Effector CD8-positive, alpha-beta T cell (primary cell): ENCODE results near the gene OR4K5.
"Not testable (repeated sequence)": the region's sequence is repeated elsewhere in the genome, so short reads cannot be mapped to it uniquely, and the experiment has no call there.

Experiments used
- DNase-seq: peaks from one replicate; lab custom pipeline; 2025; lab: John Stamatoyannopoulos, UW
- total RNA-seq, 4 experiments: gene quantifications; one replicate each; lab custom pipeline; 2026; lab: John Stamatoyannopoulos, UW

Gene OR4K5, protein sequence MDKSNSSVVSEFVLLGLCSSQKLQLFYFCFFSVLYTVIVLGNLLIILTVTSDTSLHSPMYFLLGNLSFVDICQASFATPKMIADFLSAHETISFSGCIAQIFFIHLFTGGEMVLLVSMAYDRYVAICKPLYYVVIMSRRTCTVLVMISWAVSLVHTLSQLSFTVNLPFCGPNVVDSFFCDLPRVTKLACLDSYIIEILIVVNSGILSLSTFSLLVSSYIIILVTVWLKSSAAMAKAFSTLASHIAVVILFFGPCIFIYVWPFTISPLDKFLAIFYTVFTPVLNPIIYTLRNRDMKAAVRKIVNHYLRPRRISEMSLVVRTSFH
- 0 reads per million in 4 experiments for total RNA-seq

DNA sequence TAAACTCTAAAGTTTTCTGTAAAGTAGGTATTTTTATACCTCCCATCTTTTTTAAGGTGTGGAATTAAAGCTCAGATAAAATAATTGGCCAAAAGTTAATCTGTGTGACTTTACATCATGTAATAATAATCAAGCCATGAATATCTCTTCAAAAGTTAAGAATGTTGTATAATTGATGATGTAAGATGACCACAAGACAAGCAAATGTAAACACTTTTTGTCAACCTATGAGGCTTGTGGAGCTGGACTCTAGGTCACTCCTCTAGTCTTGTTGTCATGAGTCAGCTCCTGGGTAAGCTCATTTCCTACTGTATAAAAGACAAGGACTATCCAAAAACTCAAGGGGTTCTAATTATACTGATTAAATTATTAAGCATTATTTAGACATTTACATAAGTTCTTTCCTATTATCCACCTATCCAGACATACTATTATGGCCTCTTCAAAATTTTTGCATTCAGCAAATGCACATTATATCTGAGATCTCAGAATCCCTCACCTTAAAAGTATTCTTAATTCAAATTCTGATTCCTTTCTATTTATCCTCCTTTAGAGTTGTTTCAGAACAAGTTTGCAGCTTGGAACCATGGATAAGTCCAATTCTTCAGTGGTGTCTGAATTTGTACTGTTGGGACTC lies at the start of gene OR4K5:
Gene OR4K5, plus strand, starts transcription at position 587 of the 637 bp plus-strand sequence. Its CDS starts 0 bp downstream, at position 587.
- no peak for DNase-seq

DNA sequence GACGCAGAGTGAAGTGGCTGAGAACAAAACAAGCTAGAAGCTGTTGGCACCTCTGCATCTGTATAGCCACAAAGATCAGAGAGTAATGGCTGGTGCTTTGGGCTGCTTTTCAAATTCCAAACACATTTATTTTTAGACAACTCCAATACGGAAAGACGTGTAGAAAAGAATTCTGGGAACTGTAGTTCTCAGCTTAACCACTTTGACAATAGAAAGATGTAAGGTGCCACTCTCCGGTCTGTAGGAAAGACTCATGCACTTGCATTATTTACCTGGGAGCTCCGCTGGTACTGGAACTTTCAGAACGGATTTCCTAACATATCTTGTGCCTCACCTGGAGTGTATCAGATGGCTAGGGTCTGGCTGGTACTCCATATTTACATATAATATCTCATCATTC lies 47.2 kb upstream of the OR4K5 start:
- DNase-seq: no peak

DNA sequence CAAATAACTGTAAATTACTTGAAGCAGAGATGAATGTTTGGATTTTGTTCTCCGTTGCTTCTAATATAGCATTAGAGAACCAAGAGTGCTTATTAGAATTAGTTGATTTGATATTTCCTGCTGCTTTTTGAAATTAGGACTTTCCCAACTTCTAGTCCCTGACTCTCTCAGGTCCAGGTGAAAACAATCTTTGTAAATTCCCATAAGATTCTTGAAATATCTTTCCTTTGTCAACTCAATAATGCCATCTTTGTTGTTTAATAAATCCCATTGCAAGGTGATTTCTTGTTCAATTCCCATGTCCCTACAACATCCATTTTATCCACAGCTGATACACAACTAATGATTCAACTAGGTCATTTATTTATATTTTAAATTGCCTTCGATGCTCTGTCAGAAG lies 45.6 kb upstream of the OR4K5 start, which contains the start of gene OR4K2:
Gene OR4K2, plus strand, starts transcription at position 301 of the 400 bp plus-strand sequence. CDS start 1,126 bp downstream, outside the sequence.
- DNase-seq: no peak

- DNase-seq: no peak
Measured at GRCh38 chr14:19878029-19878642, 42.3 kb upstream of the OR4K5 start.

DNA sequence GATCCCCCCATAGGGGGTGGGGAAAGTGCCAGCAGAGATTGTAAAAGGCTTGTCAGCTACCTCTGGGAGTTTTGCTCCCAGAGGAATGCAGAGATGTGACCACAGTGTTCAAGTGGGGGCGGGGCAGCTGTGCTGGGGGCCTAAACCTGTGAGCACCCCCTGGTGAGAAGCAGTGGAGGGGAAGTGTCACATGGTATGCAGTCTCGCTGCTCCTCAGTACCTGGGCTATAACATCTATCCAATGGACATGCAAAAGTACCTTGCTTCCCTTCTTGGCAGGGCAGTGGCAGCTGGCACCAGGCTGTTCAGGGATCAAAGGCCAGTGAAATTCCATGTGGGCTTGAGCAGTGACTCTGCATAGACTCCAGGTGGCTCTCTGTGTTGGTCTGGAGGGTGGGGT lies 25.1 kb upstream of the OR4K5 start:
- no peak for DNase-seq

DNA sequence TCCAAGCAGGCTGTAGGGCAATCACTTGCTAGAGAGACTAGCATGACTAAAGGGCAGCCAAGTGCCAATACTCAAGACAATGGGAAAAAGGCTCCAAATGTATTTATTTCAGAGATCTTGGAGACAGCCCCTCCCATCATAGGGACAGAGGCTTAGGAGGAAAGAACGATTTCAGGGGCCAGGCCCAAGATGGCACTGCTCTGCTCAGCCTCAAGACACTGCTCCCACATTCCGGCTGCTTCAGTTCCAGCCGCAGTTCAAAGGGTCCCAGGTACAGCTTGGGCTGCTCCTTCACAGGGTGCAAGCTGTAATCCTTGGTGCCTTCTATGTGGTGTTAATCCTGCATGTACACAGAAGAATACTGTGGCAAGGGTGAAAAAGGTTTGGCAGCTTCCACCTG lies 19.4 kb upstream of the OR4K5 start:
- DNase-seq: no peak

DNA sequence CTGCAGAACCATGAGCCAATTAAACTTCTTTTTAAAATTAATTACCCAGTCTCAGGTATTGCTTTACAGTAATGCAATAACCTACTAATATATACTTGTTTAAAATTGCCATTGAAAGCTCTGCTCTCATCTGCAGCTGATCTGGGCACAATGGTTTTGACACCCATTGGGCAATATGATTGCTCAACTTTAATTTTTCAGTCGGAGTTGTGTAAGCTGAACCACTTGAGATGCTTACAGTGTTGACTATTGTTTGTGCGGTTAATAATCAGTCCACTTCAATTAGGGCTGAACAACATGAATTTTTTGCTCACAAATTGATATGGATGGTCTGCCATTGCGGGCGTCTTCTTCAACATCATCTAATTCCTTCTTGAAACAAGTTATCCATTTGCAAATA lies 18.0 kb upstream of the OR4K5 start:
- DNase-seq: no peak

- DNase-seq: no peak
Measured at GRCh38 chr14:19906665-19907064, 13.7 kb upstream of the OR4K5 start.

GRCh38 chr14:19911114-19911513 lies 9.3 kb upstream of the OR4K5 start:
- DNase-seq: no peak

DNA sequence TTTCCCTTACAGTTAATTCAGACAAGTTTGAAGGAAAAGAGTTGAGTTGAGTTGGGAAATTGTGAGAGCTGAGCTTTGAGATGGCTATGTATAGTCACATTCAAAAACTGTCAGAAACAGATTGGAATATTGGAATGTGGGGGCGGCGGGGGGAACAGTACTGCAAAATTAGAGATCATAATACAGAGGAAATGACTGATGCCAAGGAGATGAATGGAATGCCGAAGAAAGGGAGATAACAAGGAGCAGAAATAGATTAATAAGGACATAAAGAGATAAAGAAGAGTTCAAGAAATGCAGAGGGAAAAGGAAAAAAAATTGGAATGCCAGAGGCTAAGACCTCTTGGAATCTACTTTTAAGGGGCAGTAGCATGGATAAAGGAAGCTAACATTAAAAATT lies 3.2 kb upstream of the OR4K5 start:
- DNase-seq: no peak

DNA sequence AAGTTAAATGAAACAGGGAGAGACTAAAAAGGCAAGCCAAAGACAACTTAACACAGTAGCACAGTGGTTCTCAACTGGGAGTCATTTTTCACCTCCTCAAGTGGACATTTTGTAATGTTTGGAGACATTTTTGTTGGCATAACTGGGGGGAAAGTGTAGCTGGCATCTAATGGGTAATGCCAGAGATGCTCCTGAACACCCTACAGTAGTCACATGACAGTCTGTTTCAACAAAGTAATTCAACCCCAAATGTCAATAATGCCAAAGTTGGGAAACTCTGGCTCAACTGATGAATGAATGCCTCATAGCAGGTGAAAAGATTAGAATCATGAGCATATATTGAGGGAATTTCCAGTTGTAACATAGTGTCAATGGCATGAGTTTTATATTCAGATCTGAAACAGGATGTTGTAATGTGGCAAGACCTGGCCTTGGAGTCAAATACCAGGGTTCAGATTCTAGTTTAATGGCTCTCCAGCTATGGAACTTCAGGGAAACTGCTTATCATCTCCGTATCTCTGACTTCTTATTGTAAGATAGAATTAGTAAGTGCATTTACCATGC lies 2.4 kb upstream of the OR4K5 start:
- no peak for DNase-seq

- DNase-seq: no peak
Measured at GRCh38 chr14:19918553-19919264, 1.7 kb upstream of the OR4K5 start.

DNA sequence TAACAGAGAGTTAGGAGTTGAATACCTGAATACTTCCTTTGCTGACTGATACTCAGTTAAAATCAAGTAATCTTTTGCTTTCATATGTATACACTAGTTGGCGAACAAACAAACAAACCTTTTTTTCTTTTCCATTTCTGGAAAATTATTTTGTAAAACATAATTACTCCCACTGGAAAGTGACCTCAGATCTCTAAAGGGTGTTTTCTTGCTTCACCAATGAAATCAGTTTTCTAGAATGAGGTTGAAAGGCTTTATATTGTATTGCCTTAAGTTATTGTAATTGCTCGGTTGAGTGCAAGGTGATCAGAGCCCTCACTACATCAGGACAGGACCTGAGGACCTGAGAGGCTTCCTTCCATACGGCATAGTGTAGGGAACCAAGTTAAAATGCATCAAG lies 10.2 kb downstream of the OR4K5 start, which contains the start of gene OR4K1:
Gene OR4K1, plus strand, starts transcription at position 301 of the 400 bp plus-strand sequence. CDS start 4,750 bp downstream, outside the sequence.
- no peak for DNase-seq

DNA sequence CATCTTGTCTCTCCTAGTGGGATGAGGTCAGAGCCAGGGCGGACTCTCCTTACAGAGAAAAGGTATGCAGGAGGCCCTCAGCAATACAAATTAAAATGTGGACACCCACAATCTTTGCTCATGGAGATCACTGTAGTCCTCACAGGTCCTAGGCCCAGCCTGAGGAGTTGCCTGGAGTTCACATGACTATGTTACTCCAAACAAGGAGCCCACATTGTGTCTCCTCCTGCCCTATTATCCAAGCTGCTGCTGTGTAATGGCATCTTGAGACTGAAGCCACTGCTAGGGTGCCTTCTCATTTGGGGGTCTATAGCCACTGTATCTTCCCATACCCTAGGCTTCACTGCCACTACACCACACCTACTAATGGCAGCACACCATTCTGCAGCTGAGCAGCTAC lies 21.3 kb downstream of the OR4K5 start:
- no peak for DNase-seq

DNA sequence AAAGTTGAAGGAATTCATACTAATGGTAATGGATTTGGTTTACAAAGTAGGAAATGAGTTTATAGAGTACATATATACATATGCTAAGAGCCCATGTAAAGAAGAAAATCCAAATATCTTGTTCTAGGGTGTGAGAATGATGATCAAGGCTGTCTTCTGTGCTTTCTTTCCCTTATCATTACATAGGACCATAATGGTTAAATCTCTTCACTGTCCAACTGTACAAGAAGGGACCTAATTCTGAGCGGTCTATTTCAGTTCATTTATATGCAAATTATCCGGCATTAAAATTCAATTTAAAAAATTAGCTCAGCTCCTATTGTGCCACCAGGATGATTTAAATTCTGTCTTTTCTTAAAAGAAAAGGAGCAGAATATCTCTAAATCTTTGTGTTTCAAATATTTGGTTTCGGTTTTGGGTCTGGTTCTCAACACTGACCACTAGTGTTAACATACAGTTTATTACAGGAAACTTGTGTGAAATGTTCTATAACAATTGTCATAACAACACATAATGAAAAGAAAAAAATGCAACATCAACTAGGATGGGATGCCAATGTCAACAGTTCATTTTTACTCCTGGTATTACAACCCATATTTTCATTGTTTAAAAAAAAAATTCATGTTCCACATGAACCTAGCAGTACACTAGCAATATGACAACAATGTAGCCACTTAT lies 27.1 kb downstream of the OR4K5 start:
- DNase-seq: no peak

DNA sequence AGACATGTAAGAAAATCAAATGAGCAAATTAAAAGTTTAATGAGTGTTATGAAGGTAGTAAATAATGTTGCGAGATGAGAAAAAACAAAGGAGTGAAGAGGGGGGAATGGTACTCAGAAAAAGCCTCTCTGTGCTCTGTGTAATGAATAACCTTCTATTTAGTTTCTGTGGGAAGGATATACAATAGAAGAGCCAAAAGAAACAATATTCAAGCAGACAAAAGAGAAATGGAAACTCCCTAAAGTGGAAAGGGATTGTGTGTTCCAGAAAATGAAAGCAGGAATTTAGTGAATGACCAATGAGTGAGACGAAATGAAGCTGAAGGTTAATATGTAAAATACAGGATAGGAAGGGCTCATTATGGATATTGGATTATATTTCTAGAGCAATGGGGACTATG lies 28.8 kb downstream of the OR4K5 start:
- DNase-seq: no peak

DNA sequence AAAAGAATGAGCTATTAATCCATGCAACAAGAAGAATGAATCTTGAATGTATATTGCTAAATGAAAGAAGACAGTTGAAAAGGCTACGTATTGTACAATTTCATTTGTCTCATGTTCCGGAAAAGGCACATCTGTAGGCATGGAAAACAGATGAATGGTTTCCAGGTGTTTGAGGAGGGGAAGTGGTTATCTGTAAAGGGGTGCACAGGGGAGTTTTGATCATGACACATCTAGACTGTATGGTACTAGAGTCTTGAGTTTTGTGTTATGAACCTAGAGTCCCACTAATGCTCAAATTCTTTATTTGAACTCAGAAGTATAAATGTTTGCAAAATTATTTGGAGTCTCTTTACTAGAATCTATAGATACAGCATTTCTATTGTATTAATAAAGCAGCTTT lies 49.3 kb downstream of the OR4K5 start:
- DNase-seq: not testable (repeated sequence)
